Mesenchymal stem cell (in vitro differentiated cells and primary cell): ENCODE measurements around the gene RRP8.

Source experiments
- DNase-seq: peaks from one replicate; pipeline ENCODE4 v3.0.0-alpha.2; 2013
- H2AFZ ChIP-seq: one replicate; pipeline ENCODE4 v1.6.1; 2013; ENCODE audit warnings: low read depth, mild to moderate bottlenecking, control low read depth, inconsistent platforms, low read length, moderate library complexity
- H2AK5ac ChIP-seq: 2 replicates; pipeline ENCODE4 v1.6.1; 2013; ENCODE audit warnings: low read length, moderate library complexity, mild to moderate bottlenecking, inconsistent platforms; ENCODE audit not compliant: severe bottlenecking
- H2BK120ac ChIP-seq: one replicate; pipeline ENCODE4 v1.6.1; 2013; ENCODE audit warnings: low read depth, mild to moderate bottlenecking, inconsistent platforms, low read length, moderate library complexity
- H2BK12ac ChIP-seq, 2 experiments: one replicate each; pipeline ENCODE4 v1.6.1; 2013; ENCODE audit warnings: inconsistent platforms in 2 of 2, low read length in 2 of 2, mild to moderate bottlenecking in 2 of 2, moderate library complexity in 2 of 2, control low read depth in 1 of 2
- H2BK15ac ChIP-seq: one replicate; pipeline ENCODE4 v1.6.1; 2013; ENCODE audit warnings: mild to moderate bottlenecking, low read depth, inconsistent platforms; ENCODE audit not compliant: poor library complexity, severe bottlenecking
- H2BK5ac ChIP-seq: 2 replicates; pipeline ENCODE4 v1.6.1; 2013; ENCODE audit warnings: low read depth, mild to moderate bottlenecking, low read length, control low read depth, inconsistent platforms; ENCODE audit not compliant: poor library complexity, severe bottlenecking
- H3K14ac ChIP-seq, 2 experiments: one replicate each; pipeline ENCODE4 v1.6.1; 2013; ENCODE audit warnings: inconsistent platforms in 2 of 2, low read length in 2 of 2, control low read depth in 1 of 2, mild to moderate bottlenecking in 1 of 2, moderate library complexity in 1 of 2
- H3K18ac ChIP-seq, 2 experiments: one replicate each; pipeline ENCODE4 v1.6.1; 2013; ENCODE audit warnings: inconsistent platforms in 2 of 2, low read length in 2 of 2, control low read depth in 1 of 2, low read depth in 1 of 2, mild to moderate bottlenecking in 1 of 2
- H3K23ac ChIP-seq, 2 experiments: one replicate each; pipeline ENCODE4 v1.6.1; 2013; ENCODE audit warnings: inconsistent platforms in 2 of 2, low read length in 2 of 2, mild to moderate bottlenecking in 2 of 2, moderate library complexity in 2 of 2, control low read depth in 1 of 2
- H3K27ac ChIP-seq: 2 replicates; pipeline ENCODE4 v1.5.1; 2013; ENCODE audit warnings: mild to moderate bottlenecking, moderate library complexity, low read length, control low read depth, inconsistent platforms; ENCODE audit not compliant: poor library complexity, severe bottlenecking
- H3K27me3 ChIP-seq, 2 experiments: 2 replicates each; pipeline versions ENCODE4 v1.6.1 to v1.7.0; 2013; ENCODE audit warnings: low read length in 2 of 2, mild to moderate bottlenecking in 2 of 2, moderate library complexity in 2 of 2, control low read depth in 1 of 2, inconsistent platforms in 1 of 2; ENCODE audit not compliant: control insufficient read depth in 1 of 2, insufficient read depth in 1 of 2
- H3K36me3 ChIP-seq, 2 experiments: 2 replicates each; pipeline versions ENCODE4 v1.6.1 to v1.7.0; 2013; ENCODE audit warnings: low read length in 2 of 2, control low read depth in 1 of 2, inconsistent platforms in 1 of 2, low read depth in 1 of 2, mild to moderate bottlenecking in 1 of 2; ENCODE audit not compliant: insufficient read depth in 2 of 2, control insufficient read depth in 1 of 2
- H3K4ac ChIP-seq, 2 experiments: one replicate each; pipeline ENCODE4 v1.6.1; 2013; ENCODE audit warnings: inconsistent platforms in 2 of 2, low read length in 2 of 2, mild to moderate bottlenecking in 2 of 2, moderate library complexity in 2 of 2, control low read depth in 1 of 2, low read depth in 1 of 2
- H3K4me1 ChIP-seq: 2 replicates; pipeline ENCODE4 v1.6.1; 2013; ENCODE audit warnings: low read depth, low read length, control low read depth; ENCODE audit not compliant: control insufficient read depth, insufficient read depth
- H3K4me2 ChIP-seq: 2 replicates; pipeline ENCODE4 v1.6.1; 2013; ENCODE audit warnings: low read length, mild to moderate bottlenecking, inconsistent platforms; ENCODE audit not compliant: poor library complexity, severe bottlenecking
- H3K4me3 ChIP-seq, 2 experiments: 2 replicates each; pipeline versions ENCODE4 v1.5.1 to v1.7.0; 2013; ENCODE audit warnings: low read length in 2 of 2, mild to moderate bottlenecking in 2 of 2, control low read depth in 1 of 2, low read depth in 1 of 2; ENCODE audit not compliant: insufficient read depth in 1 of 2
- H3K79me1 ChIP-seq: replicated peaks from 2 replicates; pipeline ENCODE4 v1.6.1; 2013; ENCODE audit warnings: mild to moderate bottlenecking, control low read depth, low read length, inconsistent platforms; ENCODE audit not compliant: poor library complexity, severe bottlenecking
- H3K9ac ChIP-seq: 2 replicates; pipeline ENCODE4 v1.7.0; 2013; ENCODE audit warnings: mild to moderate bottlenecking, low read length, moderate library complexity
- H3K9me3 ChIP-seq: 2 replicates; pipeline ENCODE4 v1.7.0; 2013; ENCODE audit warnings: mild to moderate bottlenecking, low read length; ENCODE audit not compliant: control insufficient read depth
- H4K8ac ChIP-seq: one replicate; pipeline ENCODE4 v1.6.1; 2013; ENCODE audit warnings: inconsistent platforms, mild to moderate bottlenecking, low read length, moderate library complexity
- H4K91ac ChIP-seq: one replicate; pipeline ENCODE4 v1.6.1; 2013; ENCODE audit warnings: mild to moderate bottlenecking, low read length, inconsistent platforms
- WGBS: methylation state at CpG from one replicate; pipeline ENCODE4 v1.1.7; 2013; ENCODE audit warnings: mixed read lengths; 5-methylcytosine and 5-hydroxymethylcytosine counted together

Gene RRP8

GRCh38 chr11:6629892-6630631 lies 26.6 kb upstream of the RRP8 start:
- H3K14ac ChIP-seq = no peak overlapping the region
- H3K18ac ChIP-seq = no peak overlapping the region
- peak overlapping the region; percentile 15 for H4K91ac ChIP-seq
- H3K27ac ChIP-seq = no peak overlapping the region
- no peaks in the 10 kb centered on the region for H3K4me1 ChIP-seq
- WGBS = 80% methylated on average over 100 of the region's 102 CpGs
- H2BK120ac ChIP-seq = no peak overlapping the region
- H2AK5ac ChIP-seq = no peak overlapping the region
- no peak overlapping the region for H3K23ac ChIP-seq
- no peak overlapping the region for H3K4me3 ChIP-seq
- no peaks in the 10 kb centered on the region for H3K79me1 ChIP-seq
- no peak overlapping the region for H3K4ac ChIP-seq
- H3K9ac ChIP-seq = no peak overlapping the region
- no peak overlapping the region for H2AFZ ChIP-seq
- H3K27me3 ChIP-seq = peaks cover 0 to 12% of the 10 kb centered on the region in 2 experiments
- no peak overlapping the region for H3K4me2 ChIP-seq
- H4K8ac ChIP-seq = peak overlapping the region; percentile 67
- DNase-seq = no peak
- H2BK5ac ChIP-seq = no peak overlapping the region
- no peaks in the 10 kb centered on the region for H3K9me3 ChIP-seq
- no peak overlapping the region for H2BK12ac ChIP-seq
- no peak overlapping the region for H2BK15ac ChIP-seq
- peaks cover 7 to 52% of the 10 kb centered on the region in 2 experiments for H3K36me3 ChIP-seq

DNA sequence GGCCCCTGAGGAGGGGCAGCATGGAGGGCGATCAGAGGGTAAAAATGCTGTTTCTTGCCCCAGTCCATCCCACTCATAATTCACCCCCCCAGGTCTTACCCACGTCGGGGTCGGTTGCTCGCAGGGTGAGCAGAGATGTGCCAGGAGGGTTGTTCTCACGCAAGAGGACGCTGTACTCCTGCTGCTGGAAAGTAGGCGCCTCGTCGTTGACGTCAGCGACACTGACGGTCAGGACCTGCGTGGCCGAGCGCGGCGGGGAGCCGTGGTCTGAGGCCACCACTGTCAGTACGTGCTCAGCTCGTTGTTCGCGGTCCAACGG lies 26.1 kb upstream of the RRP8 start:
- Histone ChIP-seq H3K4me3 (no peak overlapping the region), H3K9me3 (no peaks in the 10 kb centered on the region), H3K4me2 (no peak overlapping the region), H4K91ac (no peak overlapping the region), H3K9ac (no peak overlapping the region), H3K4ac (no peak overlapping the region), H3K4me1 (no peaks in the 10 kb centered on the region), H3K14ac (no peak overlapping the region), H4K8ac (peak overlapping the region; percentile 19), H3K18ac (no peak overlapping the region), H2BK15ac (no peak overlapping the region), H2AFZ (no peak overlapping the region), H2BK120ac (no peak overlapping the region), H3K23ac (no peak overlapping the region), H3K27ac (no peak overlapping the region), H3K36me3 (peaks cover 7 to 58% of the 10 kb centered on the region in 2 experiments), H2AK5ac (no peak overlapping the region), H2BK5ac (no peak overlapping the region), H2BK12ac (no peak overlapping the region), H3K27me3 (peaks cover 0 to 16% of the 10 kb centered on the region in 2 experiments), H3K79me1 (no peaks in the 10 kb centered on the region)
- 95% methylated on average over 24 of the region's 24 CpGs for WGBS
- no peak for DNase-seq

GRCh38 chr11:6628526-6628925 lies 25.1 kb upstream of the RRP8 start:
- 95% methylated on average over 4 of the region's 4 CpGs for WGBS
- Histone ChIP-seq H3K4me3 (no peak overlapping the region), H2BK12ac (no peak overlapping the region), H2AK5ac (no peak overlapping the region), H3K4ac (no peak overlapping the region), H2BK15ac (no peak overlapping the region), H2AFZ (no peak overlapping the region), H3K4me2 (no peak overlapping the region), H3K27ac (no peak overlapping the region), H4K8ac (no peak overlapping the region), H3K79me1 (no peaks in the 10 kb centered on the region), H3K18ac (no peak overlapping the region), H3K4me1 (no peaks in the 10 kb centered on the region), H3K9ac (no peak overlapping the region), H3K9me3 (no peaks in the 10 kb centered on the region), H2BK120ac (no peak overlapping the region), H4K91ac (no peak overlapping the region), H3K27me3 (peaks cover 0 to 18% of the 10 kb centered on the region in 2 experiments), H3K36me3 (peaks cover 7 to 62% of the 10 kb centered on the region in 2 experiments), H3K23ac (no peak overlapping the region), H3K14ac (no peak overlapping the region), H2BK5ac (no peak overlapping the region)
- DNase-seq = no peak

GRCh38 chr11:6627762-6628241 lies 24.4 kb upstream of the RRP8 start:
- Histone ChIP-seq H2BK12ac (no peak overlapping the region), H2BK5ac (no peak overlapping the region), H3K4ac (no peak overlapping the region), H2BK15ac (no peak overlapping the region), H3K27me3 (peaks cover 0 to 22% of the 10 kb centered on the region in 2 experiments), H3K18ac (no peak overlapping the region), H3K79me1 (no peaks in the 10 kb centered on the region), H3K9ac (no peak overlapping the region), H2AFZ (no peak overlapping the region), H4K91ac (no peak overlapping the region), H3K23ac (no peak overlapping the region), H3K4me3 (no peak overlapping the region), H2BK120ac (no peak overlapping the region), H3K9me3 (no peaks in the 10 kb centered on the region), H3K14ac (no peak overlapping the region), H3K27ac (no peak overlapping the region), H4K8ac (no peak overlapping the region), H3K4me1 (no peaks in the 10 kb centered on the region), H2AK5ac (no peak overlapping the region), H3K4me2 (no peak overlapping the region), H3K36me3 (peaks cover 7 to 66% of the 10 kb centered on the region in 2 experiments)
- no peak for DNase-seq
- WGBS = 100% methylated on average over 1 of the region's 2 CpGs
